IMR-90 (cell line): Measurements from ENCODE around the gene PUDP. TPM values are rescaled to one million over a fixed set of nuclear protein-coding genes. Genes with fewer than 3 reads are reported as not detected.

Experiments
- ATAC-seq: fragments of 200-7000 bp; cut with Tn5 transposase; 2 replicates; pipeline ENCODE4 v1.9.1; 2020; ENCODE audit warnings: low read depth, mild to moderate bottlenecking, moderate library complexity
- BruUV-seq: library from RNA; stranded (reverse); fragments of 400-500 nt; replicated peaks from 2 replicates; lab custom pipeline; 2021; lab: Mats Ljungman, UMichigan
- CTCF ChIA-PET: fragments of 300-600 bp; formaldehyde crosslinking; extraction: SDS; loops from one replicate; lab custom pipeline; 2021; ENCODE audit warnings: antibody characterized with exemption; lab: Yijun Ruan, JAX
- POLR2A ChIA-PET: fragments of 300-600 bp; sonication (Branson Sonifier 250); formaldehyde crosslinking; loops from one replicate; lab custom pipeline; 2022; ENCODE audit warnings: antibody characterized with exemption; ENCODE audit not compliant: unreplicated experiment; lab: Charles Lee
- DNase-seq: peaks from one replicate; pipeline ENCODE4 v3.0.0; 2013
- H2AFZ ChIP-seq: replicated peaks from 2 replicates; pipeline ENCODE3; 2013; ENCODE audit warnings: low read length, mild to moderate bottlenecking; ENCODE audit not compliant: poor library complexity
- H2AK5ac ChIP-seq: 2 replicates; pipeline ENCODE4 v1.6.1; 2013; ENCODE audit warnings: low read depth, low read length, inconsistent platforms
- H2AK9ac ChIP-seq: replicated peaks from 2 replicates; pipeline ENCODE3; 2013; ENCODE audit warnings: mild to moderate bottlenecking, low read depth, low read length, moderate library complexity; ENCODE audit not compliant: poor library complexity
- H2BK120ac ChIP-seq: 2 replicates; pipeline ENCODE4 v1.6.1; 2013; ENCODE audit warnings: low read depth, low read length, inconsistent platforms
- H2BK15ac ChIP-seq: 3 replicates; pipeline ENCODE4 v1.6.1; 2013; ENCODE audit warnings: low read depth, low read length, inconsistent platforms
- H2BK20ac ChIP-seq: 2 replicates; pipeline ENCODE4 v1.6.1; 2013; ENCODE audit warnings: low read depth, mild to moderate bottlenecking, inconsistent platforms, low read length, moderate library complexity
- H2BK5ac ChIP-seq: 2 replicates; pipeline ENCODE4 v1.6.1; 2013; ENCODE audit warnings: mild to moderate bottlenecking, low read depth, low read length, inconsistent platforms; ENCODE audit not compliant: poor library complexity, severe bottlenecking
- H3K14ac ChIP-seq: replicated peaks from 2 replicates; pipeline ENCODE4 v1.6.1; 2013; ENCODE audit warnings: low read depth, low read length, inconsistent platforms
- H3K18ac ChIP-seq: 2 replicates; pipeline ENCODE4 v1.6.1; 2013; ENCODE audit warnings: low read depth, low read length, control low read depth
- H3K23ac ChIP-seq: 2 replicates; pipeline ENCODE4 v1.6.1; 2013; ENCODE audit warnings: low read depth, low read length, inconsistent platforms
- H3K27ac ChIP-seq: 2 replicates; pipeline ENCODE4 v1.5.1; 2013; ENCODE audit warnings: mild to moderate bottlenecking, control low read depth, low read length; ENCODE audit not compliant: insufficient read depth
- H3K27me3 ChIP-seq: 2 replicates; pipeline ENCODE4 v1.6.1; 2013; ENCODE audit warnings: low read length; ENCODE audit not compliant: control insufficient read depth, insufficient read depth
- H3K36me3 ChIP-seq: 2 replicates; pipeline ENCODE4 v1.6.1; 2013; ENCODE audit warnings: low read length, mixed read lengths; ENCODE audit not compliant: control insufficient read depth, insufficient read depth
- H3K4ac ChIP-seq: 2 replicates; pipeline ENCODE4 v1.6.1; 2013; ENCODE audit warnings: low read depth, low read length, inconsistent platforms
- H3K4me1 ChIP-seq: 2 replicates; pipeline ENCODE4 v1.6.1; 2013; ENCODE audit warnings: low read length, mixed read lengths; ENCODE audit not compliant: control insufficient read depth, insufficient read depth
- H3K4me2 ChIP-seq: 2 replicates; pipeline ENCODE4 v1.6.1; 2013; ENCODE audit warnings: low read depth, mild to moderate bottlenecking, control low read depth, low read length, moderate library complexity
- H3K4me3 ChIP-seq: 2 replicates; pipeline ENCODE4 v1.5.1; 2013; ENCODE audit warnings: low read depth, mild to moderate bottlenecking, control low read depth, low read length, moderate library complexity; ENCODE audit not compliant: insufficient read depth
- H3K56ac ChIP-seq: 2 replicates; pipeline ENCODE4 v1.6.1; 2013; ENCODE audit warnings: low read length, inconsistent platforms; ENCODE audit not compliant: insufficient read depth; ENCODE audit errors: extremely low read depth
- H3K79me1 ChIP-seq, 2 experiments: 2 replicates each; pipeline ENCODE4 v1.6.1; 2013; ENCODE audit warnings: low read length in 2 of 2, inconsistent platforms in 1 of 2, low read depth in 1 of 2
- H3K9ac ChIP-seq: 2 replicates; pipeline ENCODE4 v1.6.1; 2013; ENCODE audit warnings: low read depth, low read length, control low read depth
- H3K9me1 ChIP-seq: 2 replicates; pipeline ENCODE4 v1.6.1; 2013; ENCODE audit warnings: low read length, inconsistent platforms; ENCODE audit not compliant: insufficient read depth
- H3K9me3 ChIP-seq: 2 replicates; pipeline ENCODE4 v1.6.1; 2013; ENCODE audit warnings: low read length; ENCODE audit not compliant: control insufficient read depth, insufficient read depth
- H4K20me1 ChIP-seq: 2 replicates; pipeline ENCODE4 v1.6.1; 2013; ENCODE audit warnings: low read length, inconsistent platforms; ENCODE audit not compliant: insufficient read depth
- H4K5ac ChIP-seq: 2 replicates; pipeline ENCODE4 v1.6.1; 2013; ENCODE audit warnings: mild to moderate bottlenecking, low read depth, low read length, control low read depth
- H4K8ac ChIP-seq, 2 experiments: 2 replicates each; pipeline ENCODE4 v1.6.1; 2013; ENCODE audit warnings: low read depth in 2 of 2, low read length in 2 of 2, control low read depth in 1 of 2, inconsistent platforms in 1 of 2
- H4K91ac ChIP-seq: 2 replicates; pipeline ENCODE4 v1.6.1; 2013; ENCODE audit warnings: low read depth, low read length, inconsistent platforms; ENCODE audit not compliant: insufficient read depth
- BHLHE40 ChIP-seq: fragments of 150-350 bp; IDR thresholded peaks from 2 replicates; pipeline ENCODE4 v1.6.1; 2016; ENCODE audit warnings: mild to moderate bottlenecking, low read depth, low read length
- CEBPB ChIP-seq: IDR thresholded peaks from 2 replicates; pipeline ENCODE4 v1.6.1; 2012; ENCODE audit warnings: low read depth, low read length, improper control_type of control experiment
- CHD1 ChIP-seq: IDR thresholded peaks from 2 replicates; pipeline ENCODE4 v1.6.1; 2012; ENCODE audit warnings: low read depth, low read length, improper control_type of control experiment
- FOS ChIP-seq: fragments of 150-350 bp; IDR thresholded peaks from 2 replicates; pipeline ENCODE4 v1.6.1; 2016; ENCODE audit warnings: low read depth, low read length
- MAFK ChIP-seq: IDR thresholded peaks from 2 replicates; pipeline ENCODE4 v1.6.1; 2012; ENCODE audit warnings: low read depth, low read length, improper control_type of control experiment
- MAZ ChIP-seq: IDR thresholded peaks from 2 replicates; pipeline ENCODE4 v1.6.1; 2012; ENCODE audit warnings: low read depth, mild to moderate bottlenecking, low read length, improper control_type of control experiment, moderate library complexity, borderline replicate concordance
- MXI1 ChIP-seq: IDR thresholded peaks from 2 replicates; pipeline ENCODE4 v1.6.1; 2012; ENCODE audit warnings: low read depth, mild to moderate bottlenecking, low read length, moderate library complexity, borderline replicate concordance
- NFE2L2 ChIP-seq: fragments of 150-350 bp; IDR thresholded peaks from 2 replicates; pipeline ENCODE4 v1.6.1; 2016; ENCODE audit warnings: low read depth, mild to moderate bottlenecking, low read length
- POLR2A ChIP-seq: IDR thresholded peaks from 2 replicates; pipeline ENCODE4 v1.6.1; 2012; ENCODE audit warnings: mild to moderate bottlenecking, low read depth, low read length
- RAD21 ChIP-seq: IDR thresholded peaks from 2 replicates; pipeline ENCODE4 v1.6.1; 2012; ENCODE audit warnings: low read length, improper control_type of control experiment
- RCOR1 ChIP-seq: IDR thresholded peaks from 2 replicates; pipeline ENCODE4 v1.6.1; 2012; ENCODE audit warnings: mild to moderate bottlenecking, low read length, improper control_type of control experiment; ENCODE audit not compliant: insufficient replicate concordance
- RFX5 ChIP-seq: IDR thresholded peaks from 2 replicates; pipeline ENCODE4 v1.8.0; 2012; ENCODE audit warnings: low read depth, mild to moderate bottlenecking, low read length, moderate library complexity
- SMC3 ChIP-seq: fragments of 150-350 bp; IDR thresholded peaks from 2 replicates; pipeline ENCODE4 v1.6.1; 2016; ENCODE audit warnings: low read depth, mild to moderate bottlenecking, antibody characterized with exemption, low read length, moderate library complexity
- WGBS, 2 experiments: methylation state at CpG; one replicate each; pipeline versions ENCODE4 v1.1.5 to v1.1.7; 2013; ENCODE audit warnings: missing lambda C conversion rate in 2 of 2; ENCODE audit not compliant: insufficient read length in 1 of 2; ENCODE audit errors: extremely low coverage in 2 of 2; 5-methylcytosine and 5-hydroxymethylcytosine counted together
- dilution Hi-C: fragments of 300-500 bp; cut with HindIII; formaldehyde crosslinking; loops from one replicate; pipeline ENCODE4 v1.14.3; 2018; ENCODE audit warnings: low sequenced_read_pairs; ENCODE audit not compliant: unreplicated experiment
- in situ Hi-C: fragments of 300-500 bp; cut with MboI; formaldehyde crosslinking; loops from 3 replicates; pipeline ENCODE4 v1.14.3; 2019; ENCODE audit warnings: low sequenced_read_pairs, inconsistent platforms, mixed read lengths
- intact Hi-C: fragments of 100-400 bp; cut with micrococcal nuclease; formaldehyde crosslinking; loops from 2 replicates; pipeline ENCODE4 v1.10.0; 2022
- polyA plus RNA-seq, 3 experiments: library from polyadenylated mRNA; depleted of rRNA; stranded (reverse); fragments of >200 nt; gene quantifications; 2 replicates each; pipeline ENCODE4 v1.2.3, GENCODE V29; 2012; ENCODE audit warnings: low replicate concordance in 1 of 3
- total RNA-seq: library from RNA; depleted of rRNA; stranded (reverse); fragments of >200 nt; gene quantifications from 2 replicates; pipeline ENCODE4 v1.2.3, GENCODE V29; 2012
- TF ChIP-seq, protein P1 (sequence below): conservative IDR thresholded peaks from 2 replicates; pipeline ENCODE4 v1.5.1; 2012; ENCODE audit warnings: mild to moderate bottlenecking, low read depth, low read length, improper control_type of control experiment
- TF ChIP-seq, protein P2 (sequence below): fragments of 150-350 bp; IDR thresholded peaks from 2 replicates; pipeline ENCODE4 v1.6.1; 2017; ENCODE audit warnings: mild to moderate bottlenecking, antibody characterized with exemption, low read length, low read depth
- TF ChIP-seq, protein P3 (sequence below): fragments of 150-350 bp; IDR thresholded peaks from 2 replicates; pipeline ENCODE4 v1.6.1; 2016; ENCODE audit warnings: low read depth, mild to moderate bottlenecking, low read length, moderate library complexity, borderline replicate concordance

PUDP gene
- total and polyA plus RNA-seq, 2 of the 4 experiments (the other 2 are of a cell fraction), result 22.2 to 28.6 TPM

DNA sequence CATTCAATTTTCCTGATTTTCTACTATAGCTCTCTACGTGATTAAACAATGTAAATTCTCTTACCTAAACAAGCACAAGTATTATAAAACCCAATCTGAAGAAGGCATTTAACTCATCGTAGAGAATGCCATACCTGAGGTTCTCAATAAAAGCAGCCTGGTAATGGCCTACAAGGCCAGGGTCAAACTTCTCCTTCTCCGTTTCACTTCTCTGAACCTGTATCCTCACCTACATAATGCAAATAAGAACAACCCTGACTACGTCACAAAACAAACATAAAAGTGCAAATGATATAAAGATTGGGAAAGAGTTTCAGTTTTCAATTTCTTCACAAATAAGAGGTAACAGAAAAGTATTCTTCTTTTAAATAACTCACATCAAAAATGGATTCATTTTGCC is 56.0 kb downstream of the PUDP start:
- Histone ChIP-seq H3K4ac (no peak overlapping the region), H2BK15ac (no peak overlapping the region), H3K9me3 (no peaks in the 10 kb centered on the region), H3K27me3 (no peaks in the 10 kb centered on the region), H3K56ac (no peak overlapping the region), H3K18ac (no peak overlapping the region), H3K27ac (no peak overlapping the region), H4K20me1 (peaks cover 17% of the 10 kb centered on the region; the same call in 1 of the 2 replicates), H2AK5ac (no peak overlapping the region), H4K5ac (no peak overlapping the region), H2AFZ (no peak overlapping the region), H2BK5ac (no peak overlapping the region), H3K9me1 (no peaks in the 10 kb centered on the region; the same call in 1 of the 2 replicates), H3K14ac (no peak overlapping the region), H2BK20ac (no peak overlapping the region), H3K9ac (no peak overlapping the region), H3K4me2 (no peak overlapping the region), H2AK9ac (no peak overlapping the region), H3K23ac (no peak overlapping the region), H3K79me1 (peaks cover 0 to 4% of the 10 kb centered on the region in 2 experiments; a peak in 2 of 4 replicates), H3K4me3 (no peak overlapping the region), H3K4me1 (no peaks in the 10 kb centered on the region), H4K91ac (no peak overlapping the region), H2BK120ac (no peak overlapping the region), H4K8ac (no peak overlapping the region), H3K36me3 (no peaks in the 10 kb centered on the region; the same call in 1 of the 2 replicates)
- TF ChIP-seq, protein P1, sequence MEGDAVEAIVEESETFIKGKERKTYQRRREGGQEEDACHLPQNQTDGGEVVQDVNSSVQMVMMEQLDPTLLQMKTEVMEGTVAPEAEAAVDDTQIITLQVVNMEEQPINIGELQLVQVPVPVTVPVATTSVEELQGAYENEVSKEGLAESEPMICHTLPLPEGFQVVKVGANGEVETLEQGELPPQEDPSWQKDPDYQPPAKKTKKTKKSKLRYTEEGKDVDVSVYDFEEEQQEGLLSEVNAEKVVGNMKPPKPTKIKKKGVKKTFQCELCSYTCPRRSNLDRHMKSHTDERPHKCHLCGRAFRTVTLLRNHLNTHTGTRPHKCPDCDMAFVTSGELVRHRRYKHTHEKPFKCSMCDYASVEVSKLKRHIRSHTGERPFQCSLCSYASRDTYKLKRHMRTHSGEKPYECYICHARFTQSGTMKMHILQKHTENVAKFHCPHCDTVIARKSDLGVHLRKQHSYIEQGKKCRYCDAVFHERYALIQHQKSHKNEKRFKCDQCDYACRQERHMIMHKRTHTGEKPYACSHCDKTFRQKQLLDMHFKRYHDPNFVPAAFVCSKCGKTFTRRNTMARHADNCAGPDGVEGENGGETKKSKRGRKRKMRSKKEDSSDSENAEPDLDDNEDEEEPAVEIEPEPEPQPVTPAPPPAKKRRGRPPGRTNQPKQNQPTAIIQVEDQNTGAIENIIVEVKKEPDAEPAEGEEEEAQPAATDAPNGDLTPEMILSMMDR, result no peak
- TF ChIP-seq POLR2A (no peak), NFE2L2 (no peak), RFX5 (no peak), MAZ (no peak), RCOR1 (no peak), BHLHE40 (no peak), MAFK (no peak), FOS (no peak), CHD1 (no peak), RAD21 (no peak), SMC3 (no peak), MXI1 (no peak), CEBPB (no peak)
- TF ChIP-seq, protein P2, sequence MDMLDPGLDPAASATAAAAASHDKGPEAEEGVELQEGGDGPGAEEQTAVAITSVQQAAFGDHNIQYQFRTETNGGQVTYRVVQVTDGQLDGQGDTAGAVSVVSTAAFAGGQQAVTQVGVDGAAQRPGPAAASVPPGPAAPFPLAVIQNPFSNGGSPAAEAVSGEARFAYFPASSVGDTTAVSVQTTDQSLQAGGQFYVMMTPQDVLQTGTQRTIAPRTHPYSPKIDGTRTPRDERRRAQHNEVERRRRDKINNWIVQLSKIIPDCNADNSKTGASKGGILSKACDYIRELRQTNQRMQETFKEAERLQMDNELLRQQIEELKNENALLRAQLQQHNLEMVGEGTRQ, result no peak
- TF ChIP-seq, protein P3, sequence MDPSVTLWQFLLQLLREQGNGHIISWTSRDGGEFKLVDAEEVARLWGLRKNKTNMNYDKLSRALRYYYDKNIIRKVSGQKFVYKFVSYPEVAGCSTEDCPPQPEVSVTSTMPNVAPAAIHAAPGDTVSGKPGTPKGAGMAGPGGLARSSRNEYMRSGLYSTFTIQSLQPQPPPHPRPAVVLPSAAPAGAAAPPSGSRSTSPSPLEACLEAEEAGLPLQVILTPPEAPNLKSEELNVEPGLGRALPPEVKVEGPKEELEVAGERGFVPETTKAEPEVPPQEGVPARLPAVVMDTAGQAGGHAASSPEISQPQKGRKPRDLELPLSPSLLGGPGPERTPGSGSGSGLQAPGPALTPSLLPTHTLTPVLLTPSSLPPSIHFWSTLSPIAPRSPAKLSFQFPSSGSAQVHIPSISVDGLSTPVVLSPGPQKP, result no peak
- intact Hi-C loops (no loop called here), dilution Hi-C loops (no loop called here), in situ Hi-C loops (no loop called here)
- ATAC-seq, result no peak
- no peak for DNase-seq
- 100% methylated on average over 1 of the region's 4 CpGs; no CpG with 5 or more reads in 1 of the 2 experiments for WGBS, 2 experiments
- POLR2A ChIA-PET, result no interaction called here
- CTCF ChIA-PET, result interaction anchor here (0.9 kb wide), 1 partner anchor 18 kb away, joined by 3 read pairs; no protein-coding TSS in a partner anchor
- BruUV-seq, result no TSS peak
